ENCODE data around the gene FKBP2.

Gene FKBP2

GRCh38 chr11:64240435-64241240 is at the start of gene FKBP2:
Gene FKBP2 (plus strand): TSS chr11:64241095. CDS start chr11:64242388, 1,293 bp downstream.
- peak; percentile 81 for DNase-seq (ENCODE audit: extremely low read depth, low read depth)
- TF ChIP-seq, protein P1, sequence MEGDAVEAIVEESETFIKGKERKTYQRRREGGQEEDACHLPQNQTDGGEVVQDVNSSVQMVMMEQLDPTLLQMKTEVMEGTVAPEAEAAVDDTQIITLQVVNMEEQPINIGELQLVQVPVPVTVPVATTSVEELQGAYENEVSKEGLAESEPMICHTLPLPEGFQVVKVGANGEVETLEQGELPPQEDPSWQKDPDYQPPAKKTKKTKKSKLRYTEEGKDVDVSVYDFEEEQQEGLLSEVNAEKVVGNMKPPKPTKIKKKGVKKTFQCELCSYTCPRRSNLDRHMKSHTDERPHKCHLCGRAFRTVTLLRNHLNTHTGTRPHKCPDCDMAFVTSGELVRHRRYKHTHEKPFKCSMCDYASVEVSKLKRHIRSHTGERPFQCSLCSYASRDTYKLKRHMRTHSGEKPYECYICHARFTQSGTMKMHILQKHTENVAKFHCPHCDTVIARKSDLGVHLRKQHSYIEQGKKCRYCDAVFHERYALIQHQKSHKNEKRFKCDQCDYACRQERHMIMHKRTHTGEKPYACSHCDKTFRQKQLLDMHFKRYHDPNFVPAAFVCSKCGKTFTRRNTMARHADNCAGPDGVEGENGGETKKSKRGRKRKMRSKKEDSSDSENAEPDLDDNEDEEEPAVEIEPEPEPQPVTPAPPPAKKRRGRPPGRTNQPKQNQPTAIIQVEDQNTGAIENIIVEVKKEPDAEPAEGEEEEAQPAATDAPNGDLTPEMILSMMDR (IDR thresholded peaks at IDR 0.05; ENCODE audit: low read depth, low read length, missing control alignments) = no peak

DNA sequence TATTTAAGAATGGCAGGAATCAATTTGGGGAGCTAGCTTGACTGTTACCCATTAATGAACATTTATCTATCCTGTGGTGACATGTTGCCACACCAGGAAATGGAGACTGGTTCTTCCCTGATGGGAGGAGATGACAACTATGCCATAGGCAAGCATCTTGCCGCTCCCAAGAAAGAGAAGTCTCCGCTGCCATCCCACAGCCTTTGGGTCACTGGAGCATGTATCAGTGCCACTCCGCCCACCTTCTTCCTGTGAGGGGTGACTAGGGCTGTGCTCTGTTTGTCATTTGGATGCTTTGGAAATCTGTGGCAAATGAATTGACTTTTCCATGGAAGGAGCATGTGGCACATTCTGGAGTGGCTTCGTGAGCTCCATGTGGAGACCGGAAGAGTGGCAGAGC is 48.5 kb upstream of the FKBP2 start:
- TF ChIP-seq, protein P1 (IDR thresholded peaks at IDR 0.05; ENCODE audit: low read depth, low read length, missing control alignments) = no peak
- no peak overlapping the region for H3K4me3 ChIP-seq (replicated peaks; ENCODE audit: low read depth, low read length)
- DNase-seq (ENCODE audit: extremely low read depth, low read depth) = no peak

More at GRCh38 chr11:64240435-64241240, at the start of gene FKBP2:
- H3K4me3 ChIP-seq (replicated peaks; ENCODE audit: low read depth, low read length) = peak within 1 kb of the TSS; percentile 80

- H3K4me3 ChIP-seq (replicated peaks; ENCODE audit: low read depth, low read length) = no peak overlapping the region
- DNase-seq (ENCODE audit: extremely low read depth, low read depth) = no peak
- TF ChIP-seq, protein P1 (IDR thresholded peaks at IDR 0.05; ENCODE audit: low read depth, low read length, missing control alignments) = no peak
These were observed 44.3 kb upstream of the FKBP2 start for GRCh38 chr11:64196626-64197025.

DNA sequence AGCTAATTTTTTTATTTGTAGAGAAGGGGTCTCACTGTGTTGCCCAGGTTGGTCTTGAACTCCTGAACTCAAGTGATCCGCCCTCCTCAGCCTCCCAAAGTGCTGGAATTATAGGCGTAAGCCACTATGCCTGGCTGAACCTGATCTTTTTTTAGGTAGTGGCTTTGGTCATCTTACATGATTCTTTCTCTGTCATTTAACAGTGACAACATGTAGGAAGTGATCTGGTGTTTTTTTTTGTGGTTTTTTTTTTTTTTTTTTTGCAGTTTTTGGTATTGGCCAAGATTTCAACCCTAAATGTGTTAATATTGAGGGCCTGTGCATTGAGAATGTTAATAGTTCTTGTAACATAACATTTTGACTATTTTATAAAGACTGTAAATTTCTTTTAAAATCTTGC is 42.4 kb upstream of the FKBP2 start:
- no peak for DNase-seq (ENCODE audit: extremely low read depth, low read depth)
- TF ChIP-seq, protein P1 (IDR thresholded peaks at IDR 0.05; ENCODE audit: low read depth, low read length, missing control alignments) = no peak
- H3K4me3 ChIP-seq (replicated peaks; ENCODE audit: low read depth, low read length) = no peak overlapping the region

- TF ChIP-seq, protein P1 (IDR thresholded peaks at IDR 0.05; ENCODE audit: low read depth, low read length, missing control alignments) = no peak
- no peak overlapping the region for H3K4me3 ChIP-seq (replicated peaks; ENCODE audit: low read depth, low read length)
- no peak for DNase-seq (ENCODE audit: extremely low read depth, low read depth)
These were observed 39.4 kb upstream of the FKBP2 start for GRCh38 chr11:64201543-64201942.

- no peak for DNase-seq (ENCODE audit: extremely low read depth, low read depth)
These were observed 37.9 kb upstream of the FKBP2 start for GRCh38 chr11:64202992-64203391.

More at GRCh38 chr11:64202992-64203391, 37.9 kb upstream of the FKBP2 start:
- TF ChIP-seq, protein P1 (IDR thresholded peaks at IDR 0.05; ENCODE audit: low read depth, low read length, missing control alignments) = no peak
- H3K4me3 ChIP-seq (replicated peaks; ENCODE audit: low read depth, low read length) = no peak overlapping the region

Measured in HFF-Myc (cell line).